ENCODE data around the gene ACTR3. TPM values are rescaled to one million over a fixed set of nuclear protein-coding genes. Genes with fewer than 3 reads are reported as not detected.

ACTR3 gene
- total RNA-seq, 1 experiment from 2014 or later: 389 TPM

GRCh38 chr2:113965644-113966043 lies 75.8 kb downstream of the ACTR3 start:
- peak; percentile 29 for DNase-seq (ENCODE audit: low read depth)

- DNase-seq (ENCODE audit: low read depth): no peak
Observed at GRCh38 chr2:113966171-113966570, 76.3 kb downstream of the ACTR3 start.

GRCh38 chr2:113966832-113967231 lies 76.9 kb downstream of the ACTR3 start:
- DNase-seq (ENCODE audit: low read depth): no peak

DNA sequence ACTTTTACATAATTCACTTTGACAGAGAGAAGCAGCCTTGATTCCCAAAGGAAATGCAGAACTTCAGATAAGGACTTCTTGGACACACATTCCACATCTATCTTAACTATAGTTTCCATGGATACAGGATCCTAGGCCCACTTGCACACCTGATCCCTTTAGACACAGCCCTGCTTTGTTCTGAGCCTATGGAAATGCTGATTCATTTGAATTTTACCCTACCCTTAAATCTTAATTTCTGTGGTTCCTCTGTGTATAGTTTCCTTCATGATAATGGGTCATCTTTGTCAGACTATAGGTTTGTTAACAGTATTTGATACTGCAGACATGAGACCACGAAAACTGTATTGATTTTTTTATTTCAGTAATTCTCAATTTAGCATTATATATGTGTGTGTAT lies 77.4 kb downstream of the ACTR3 start:
- DNase-seq (ENCODE audit: low read depth): no peak

DNA sequence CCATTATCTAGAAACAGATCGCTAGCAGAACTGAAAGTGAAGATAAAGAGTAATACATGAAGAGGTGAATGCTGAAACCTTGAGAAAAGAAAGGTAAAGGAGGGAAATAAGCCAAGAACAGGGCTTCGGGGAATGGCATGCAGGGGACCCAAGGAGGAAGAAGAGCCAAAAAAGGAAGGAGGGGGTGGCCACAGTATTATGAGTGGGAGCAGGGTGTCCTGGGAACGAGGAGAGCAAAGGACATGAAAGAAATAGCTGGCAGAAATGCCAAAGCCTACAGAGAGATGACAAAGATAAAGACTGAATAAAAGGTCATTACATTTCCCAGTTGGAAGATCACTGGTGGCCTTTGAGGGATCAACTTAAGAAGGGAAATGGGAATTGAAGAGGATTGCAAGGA lies 82.9 kb downstream of the ACTR3 start:
- DNase-seq (ENCODE audit: low read depth): no peak

DNA sequence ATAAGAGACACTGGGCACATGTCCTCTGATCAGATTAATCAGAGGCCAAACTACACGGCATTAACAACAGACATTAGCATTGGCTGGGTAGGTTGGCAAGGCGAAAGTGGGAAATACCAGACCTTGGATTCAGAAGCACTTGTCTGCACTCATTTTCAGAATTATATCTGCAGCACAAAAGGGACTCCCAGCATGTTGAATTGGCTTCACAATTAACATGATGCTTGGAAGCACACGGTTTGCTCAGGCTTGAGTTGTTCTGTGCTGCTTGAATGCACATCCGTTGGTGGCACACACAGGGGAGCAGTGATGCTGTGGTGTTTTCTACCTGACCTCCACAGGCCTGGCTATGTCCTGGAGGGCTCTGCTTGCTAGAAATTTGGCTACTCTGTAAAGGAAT lies 83.9 kb downstream of the ACTR3 start:
- no peak for DNase-seq (ENCODE audit: low read depth)

- no peak for DNase-seq (ENCODE audit: low read depth)
Observed at GRCh38 chr2:113974727-113975126, 84.8 kb downstream of the ACTR3 start.

- DNase-seq (ENCODE audit: low read depth): no peak
Observed at GRCh38 chr2:113976277-113976928, 86.5 kb downstream of the ACTR3 start.

GRCh38 chr2:113977060-113977659 lies 87.3 kb downstream of the ACTR3 start:
- DNase-seq (ENCODE audit: low read depth): peak; percentile 84

DNA sequence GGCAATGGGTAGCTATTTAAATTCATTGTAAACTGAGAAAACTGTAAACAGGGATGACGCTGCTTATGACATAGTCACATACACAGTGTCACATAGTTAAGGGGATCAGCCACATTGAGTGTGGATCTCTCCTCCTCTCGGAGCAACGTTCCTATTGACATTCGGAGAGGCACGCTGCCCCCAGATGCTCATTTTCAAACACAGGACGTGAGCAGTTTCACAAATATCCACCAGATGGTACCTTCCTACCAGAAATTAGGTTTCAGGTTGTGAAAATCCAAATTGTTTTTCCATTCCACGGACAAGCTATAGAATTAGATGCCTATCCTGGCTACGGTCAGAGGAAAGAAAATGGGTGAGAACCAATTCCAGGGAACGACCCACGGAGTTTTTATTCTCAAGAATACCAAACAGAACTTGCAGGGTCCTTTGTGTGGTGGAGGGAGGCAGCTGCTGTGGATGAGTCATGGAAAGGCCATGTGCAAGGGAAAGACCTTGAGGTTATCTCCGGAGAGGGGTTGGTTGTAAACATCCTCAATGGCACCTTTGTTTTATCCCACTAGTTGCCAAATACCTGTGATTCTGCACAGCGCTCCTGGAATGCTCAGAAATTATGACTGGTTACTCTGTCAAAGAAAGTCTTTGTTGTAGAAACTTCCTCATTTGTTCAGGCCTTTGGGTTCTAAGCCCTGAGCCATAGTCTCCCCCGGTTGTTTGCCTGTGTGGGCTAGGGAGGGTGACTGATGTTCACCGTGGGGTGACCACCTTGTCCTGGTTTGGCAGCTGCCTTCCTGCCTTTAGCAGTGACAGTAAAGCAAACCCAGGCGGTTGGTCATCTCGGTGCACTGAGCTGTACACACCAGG lies 88.0 kb downstream of the ACTR3 start:
- peak; percentile 80 for DNase-seq (ENCODE audit: low read depth)

DNA sequence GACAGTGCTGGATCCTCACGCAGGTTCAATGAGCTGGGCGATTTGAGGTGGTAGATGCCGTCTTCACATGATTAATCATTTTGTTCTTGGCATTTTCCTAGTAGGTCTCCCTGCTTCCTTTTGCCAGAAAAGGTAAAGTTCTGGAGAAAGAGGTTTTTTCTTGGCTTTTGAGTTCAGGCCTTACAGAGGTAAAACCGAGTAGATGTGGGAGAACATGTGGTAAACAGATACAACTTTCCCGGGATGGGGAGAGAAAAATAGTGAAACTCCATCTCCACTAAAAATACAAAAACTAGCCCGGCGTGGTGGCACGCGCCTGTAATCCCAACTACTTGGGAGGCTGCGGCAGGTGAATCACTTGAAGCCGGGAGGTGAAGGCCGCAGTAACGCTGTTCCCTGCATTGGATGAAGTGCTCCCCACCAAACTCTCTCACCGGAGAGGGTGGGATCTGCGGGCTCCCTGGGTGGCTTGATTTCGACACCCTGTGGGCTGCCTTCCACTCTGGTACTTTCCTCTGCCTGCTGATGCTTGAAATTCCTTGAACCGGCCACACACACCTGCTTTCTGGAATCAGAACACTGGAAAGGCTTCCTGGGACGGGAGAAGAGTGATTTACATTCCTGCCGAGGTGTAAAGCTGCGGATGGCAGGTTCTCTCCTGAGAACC lies 88.8 kb downstream of the ACTR3 start:
- DNase-seq (ENCODE audit: low read depth): no peak

GRCh38 chr2:113979191-113980128 lies 89.6 kb downstream of the ACTR3 start:
- DNase-seq (ENCODE audit: low read depth): no peak

DNA sequence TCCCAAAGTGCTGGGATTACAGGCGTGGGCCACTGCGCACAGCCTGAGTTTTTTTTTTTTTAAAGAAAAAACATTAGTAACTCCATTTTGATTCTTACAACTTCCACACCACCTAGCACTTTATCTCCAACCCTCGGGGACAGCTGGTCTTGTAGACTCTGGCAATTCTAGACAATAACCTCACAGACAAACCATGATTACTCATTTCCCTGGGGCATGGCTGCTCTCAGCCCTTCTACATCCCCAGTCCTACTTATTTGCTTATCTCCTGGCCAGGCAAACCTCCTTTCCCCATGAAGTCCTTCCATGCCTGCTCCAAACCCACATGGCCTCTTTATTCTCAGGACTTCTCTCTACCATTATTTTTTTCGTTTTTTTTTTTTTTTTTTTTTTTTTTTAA lies 91.1 kb downstream of the ACTR3 start:
- peak; percentile 90 for DNase-seq (ENCODE audit: low read depth)

- peak; percentile 21 for DNase-seq (ENCODE audit: low read depth)
Observed at GRCh38 chr2:113981404-113982134, 91.7 kb downstream of the ACTR3 start.

GRCh38 chr2:113985554-113986397 lies 95.9 kb downstream of the ACTR3 start:
- DNase-seq (ENCODE audit: low read depth): no peak

DNA sequence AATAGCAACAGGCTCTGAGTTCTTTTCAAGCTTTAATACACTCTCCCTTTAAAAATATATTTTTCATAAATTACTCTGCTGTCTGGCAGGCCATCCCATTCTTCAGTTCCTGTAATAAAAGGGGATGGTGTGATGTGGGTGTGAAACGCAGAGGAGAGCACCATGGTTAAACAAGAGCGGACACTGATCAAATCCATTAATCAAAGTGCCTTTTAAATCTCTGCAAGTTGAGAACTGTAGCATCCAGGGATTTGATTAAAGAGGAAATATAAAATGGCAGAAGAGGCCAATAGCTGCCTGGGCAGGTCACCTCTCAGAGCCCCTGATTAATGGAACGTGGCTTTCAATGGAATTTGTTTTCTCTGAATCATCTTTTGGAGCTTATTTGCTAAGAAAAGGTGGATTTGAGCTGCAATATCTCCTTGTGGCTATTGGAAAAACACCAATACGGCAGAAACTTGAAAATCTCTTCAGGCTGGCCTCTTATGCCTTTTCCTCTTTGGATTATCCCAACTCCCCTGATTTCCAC lies 96.9 kb downstream of the ACTR3 start:
- DNase-seq (ENCODE audit: low read depth): no peak

DNA sequence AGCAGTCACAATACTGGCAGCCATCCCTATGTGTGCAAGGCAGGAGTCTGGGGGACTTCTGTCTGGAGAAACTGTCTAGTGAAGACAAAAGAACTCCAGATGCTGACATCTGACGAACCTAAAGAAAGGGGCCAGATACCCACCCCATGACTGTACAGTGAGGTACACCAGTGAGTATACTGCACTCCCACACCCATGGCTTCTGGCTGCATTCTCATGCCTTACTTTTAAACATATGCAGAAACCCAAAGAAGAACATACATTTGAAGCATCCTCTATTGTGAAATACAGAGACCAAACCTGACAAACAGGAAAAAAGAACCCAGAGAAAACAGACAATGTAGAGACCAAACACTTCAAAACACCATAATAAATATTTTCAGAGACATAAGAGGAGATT lies 102.2 kb downstream of the ACTR3 start:
- DNase-seq (ENCODE audit: low read depth): no peak

- no peak for DNase-seq (ENCODE audit: low read depth)
Observed at GRCh38 chr2:113996671-113997594, 107.0 kb downstream of the ACTR3 start.

All from RPMI7951 (cell line).